Lung (tissue), 12 donors: ENCODE data around the gene SYP. TPM values are rescaled to one million over a fixed set of nuclear protein-coding genes. Genes with fewer than 3 reads are reported as not detected.

Source experiments
- ATAC-seq: fragments of 200-7000 bp; cut with Tn5 transposase; one replicate; pipeline ENCODE4 v1.9.1; 2020; ENCODE audit warnings: moderate number of reproducible peaks; ENCODE audit not compliant: insufficient read depth, low FRiP score
- DNase-seq, 3 donors: peaks; one replicate each; pipeline ENCODE4 v3.0.0-alpha.2; 2013 to 2017
- H3K27ac ChIP-seq, 2 donors: one replicate each; pipeline ENCODE4 v1.5.1; 2013; ENCODE audit warnings: mild to moderate bottlenecking in 2 of 2, moderate library complexity in 2 of 2, control low read depth in 1 of 2, inconsistent platforms in 1 of 2, low read depth in 1 of 2, low read length in 1 of 2
- H3K27me3 ChIP-seq, 3 donors: one replicate each; pipeline ENCODE4 v1.5.1; 2013; ENCODE audit warnings: low read length in 2 of 3; ENCODE audit not compliant: control insufficient read depth in 3 of 3, insufficient read depth in 3 of 3
- H3K36me3 ChIP-seq, 4 donors: one replicate each; pipeline ENCODE4 v1.5.1; 2013; ENCODE audit warnings: low read length in 4 of 4, mild to moderate bottlenecking in 1 of 4, moderate library complexity in 1 of 4; ENCODE audit not compliant: control insufficient read depth in 4 of 4, insufficient read depth in 4 of 4
- H3K4me1 ChIP-seq, 5 donors: one replicate each; pipeline ENCODE4 v1.5.1; 2013; ENCODE audit warnings: low read length in 5 of 5, mild to moderate bottlenecking in 2 of 5, moderate library complexity in 1 of 5; ENCODE audit not compliant: control insufficient read depth in 5 of 5, insufficient read depth in 5 of 5
- H3K4me3 ChIP-seq: one replicate; pipeline ENCODE4 v1.5.1; 2013; ENCODE audit warnings: mild to moderate bottlenecking, control low read depth, moderate library complexity
- H3K9ac ChIP-seq, 2 donors: one replicate each; pipeline ENCODE4 v1.5.1; 2013; ENCODE audit warnings: low read length in 2 of 2, control low read depth in 1 of 2; ENCODE audit not compliant: insufficient read depth in 1 of 2
- H3K9me3 ChIP-seq, 4 donors: one replicate each; pipeline ENCODE4 v1.5.1; 2013; ENCODE audit warnings: low read length in 3 of 4, mild to moderate bottlenecking in 1 of 4, moderate library complexity in 1 of 4; ENCODE audit not compliant: control insufficient read depth in 4 of 4, insufficient read depth in 3 of 4
- WGBS, 2 donors: extraction: QIAGEN DNeasy Blood & Tissue Kit; methylation state at CpG; one replicate each; pipeline ENCODE4 v1.1.7; 2013; 5-methylcytosine and 5-hydroxymethylcytosine counted together
- polyA plus RNA-seq, 2 donors: library from polyadenylated mRNA; stranded (reverse); fragments of 200-250 nt; gene quantifications; one replicate each; pipeline ENCODE4 v1.2.1, GENCODE V29; 2013
- total RNA-seq, 2 donors: library from RNA; depleted of rRNA in 1 of 2; stranded (reverse); fragments of >200 nt in 1 of 2; gene quantifications; one replicate each; pipeline ENCODE4 v1.2.1, GENCODE V29; 2014 to 2021
- TF ChIP-seq, protein P1 (sequence below): IDR thresholded peaks from 2 replicates; pipeline ENCODE4 v1.5.1; 2012; ENCODE audit warnings: mild to moderate bottlenecking; ENCODE audit errors: control extremely low read depth, extremely low read depth
- donor health status: control.
- donor health status: control.
- donor health status: Bipolar disorder and iron deficiency.
- donor health status: healthy.
- donor health status: DM: yes; HTN: yes; CAD: no.

SYP gene
- total and polyA plus RNA-seq, 4 donors = 3.2 to 5.6 (median 4.9) TPM

DNA sequence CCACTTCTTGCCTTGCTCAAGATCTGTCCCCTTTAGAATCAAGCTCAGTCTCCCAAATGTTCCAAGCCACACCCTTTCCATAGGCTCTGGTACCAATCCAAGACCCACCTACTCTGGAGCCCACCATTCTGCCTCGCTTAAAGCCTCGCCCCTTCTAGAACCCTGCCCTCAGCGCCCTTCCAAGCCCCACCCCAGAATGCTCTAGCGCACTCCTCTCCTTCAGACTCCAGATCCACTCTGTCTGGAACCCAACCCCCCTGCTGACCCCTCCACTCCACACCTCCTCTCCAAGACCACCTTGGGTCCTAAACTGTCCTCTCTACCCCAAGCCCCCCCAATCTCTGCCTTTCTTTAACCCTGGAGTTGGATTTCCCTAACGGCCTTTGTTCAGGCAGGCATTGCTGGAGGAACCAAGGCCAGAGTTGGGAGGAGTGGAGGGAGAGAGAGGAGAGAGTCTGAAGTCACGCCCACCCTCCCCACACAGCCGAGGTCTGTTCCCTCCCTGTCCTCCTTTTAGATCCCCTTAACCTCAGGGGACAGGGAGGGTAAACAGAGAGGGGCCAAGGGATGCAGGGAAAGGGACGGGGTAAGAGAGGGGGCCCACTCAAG, 11.4 kb downstream of the SYP start:
- H3K36me3 ChIP-seq = no peaks in the 10 kb centered on the region
- DNase-seq = no peak
- TF ChIP-seq, protein P1, sequence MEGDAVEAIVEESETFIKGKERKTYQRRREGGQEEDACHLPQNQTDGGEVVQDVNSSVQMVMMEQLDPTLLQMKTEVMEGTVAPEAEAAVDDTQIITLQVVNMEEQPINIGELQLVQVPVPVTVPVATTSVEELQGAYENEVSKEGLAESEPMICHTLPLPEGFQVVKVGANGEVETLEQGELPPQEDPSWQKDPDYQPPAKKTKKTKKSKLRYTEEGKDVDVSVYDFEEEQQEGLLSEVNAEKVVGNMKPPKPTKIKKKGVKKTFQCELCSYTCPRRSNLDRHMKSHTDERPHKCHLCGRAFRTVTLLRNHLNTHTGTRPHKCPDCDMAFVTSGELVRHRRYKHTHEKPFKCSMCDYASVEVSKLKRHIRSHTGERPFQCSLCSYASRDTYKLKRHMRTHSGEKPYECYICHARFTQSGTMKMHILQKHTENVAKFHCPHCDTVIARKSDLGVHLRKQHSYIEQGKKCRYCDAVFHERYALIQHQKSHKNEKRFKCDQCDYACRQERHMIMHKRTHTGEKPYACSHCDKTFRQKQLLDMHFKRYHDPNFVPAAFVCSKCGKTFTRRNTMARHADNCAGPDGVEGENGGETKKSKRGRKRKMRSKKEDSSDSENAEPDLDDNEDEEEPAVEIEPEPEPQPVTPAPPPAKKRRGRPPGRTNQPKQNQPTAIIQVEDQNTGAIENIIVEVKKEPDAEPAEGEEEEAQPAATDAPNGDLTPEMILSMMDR = no peak
- no peak overlapping the region for H3K4me3 ChIP-seq
- peaks cover 0 to 6% (median 0%) of the 10 kb centered on the region in 5 donors for H3K4me1 ChIP-seq
- no peaks in the 10 kb centered on the region for H3K27me3 ChIP-seq
- H3K27ac ChIP-seq = no peak overlapping the region
- 69 to 79% methylated on average over 8 of the region's 8 CpGs for WGBS, 2 donors
- H3K9ac ChIP-seq = no peak overlapping the region
- no peak for ATAC-seq
- peaks cover 0 to 2% (median 0%) of the 10 kb centered on the region in 4 donors for H3K9me3 ChIP-seq

DNA sequence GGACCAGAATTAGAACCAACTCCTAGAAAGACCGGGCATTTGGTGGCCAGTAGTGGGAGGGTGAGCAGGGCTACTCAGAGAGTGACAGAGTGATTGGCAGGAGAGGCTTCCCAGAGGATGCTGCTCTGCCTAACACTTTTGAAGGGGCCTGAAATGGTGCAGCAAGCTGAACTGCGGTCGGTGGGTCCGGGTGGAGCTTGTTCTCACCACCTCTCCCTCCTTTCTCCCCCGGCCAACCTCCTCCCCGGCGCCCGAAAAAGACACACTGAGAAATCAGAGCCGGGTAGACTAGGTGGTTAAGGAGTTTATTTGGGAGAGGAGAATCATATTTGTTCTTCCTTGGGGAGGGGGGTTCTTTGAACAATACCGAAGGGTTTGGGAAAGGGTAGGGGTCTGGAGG, 12.5 kb downstream of the SYP start:
- no peak for DNase-seq
- peaks cover 0 to 2% (median 0%) of the 10 kb centered on the region in 4 donors for H3K9me3 ChIP-seq
- no peak overlapping the region for H3K4me3 ChIP-seq
- no peaks in the 10 kb centered on the region for H3K27me3 ChIP-seq
- H3K36me3 ChIP-seq = peaks cover 0 to 2% (median 0%) of the 10 kb centered on the region in 4 donors
- H3K9ac ChIP-seq = no peak overlapping the region
- no peak overlapping the region for H3K27ac ChIP-seq
- TF ChIP-seq, protein P1 = no peak
- H3K4me1 ChIP-seq = peaks cover 0 to 6% (median 0%) of the 10 kb centered on the region in 5 donors
- no peak for ATAC-seq
- 78 to 92% methylated on average over 10 of the region's 10 CpGs for WGBS, 2 donors

DNA sequence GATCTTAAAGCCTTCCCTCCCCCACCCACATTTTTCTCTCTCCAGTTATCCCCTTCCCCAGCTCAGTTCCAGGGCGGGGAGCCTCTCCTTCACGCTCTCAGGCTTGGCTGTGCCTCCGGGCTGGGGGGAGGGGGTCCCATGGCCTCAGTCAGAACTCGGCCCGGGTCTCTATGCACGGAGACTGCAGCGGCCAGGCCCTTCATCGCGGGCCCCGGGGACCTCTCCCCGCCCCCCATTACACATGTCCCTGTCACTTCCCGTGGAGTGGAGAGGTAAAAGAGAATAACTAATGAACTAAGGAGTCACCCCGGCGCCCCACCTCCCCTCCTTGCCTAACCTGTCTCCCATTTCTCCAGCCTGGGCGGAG, 13.0 kb downstream of the SYP start:
- Histone ChIP-seq H3K36me3 (peaks cover 0 to 5% (median 0%) of the 10 kb centered on the region in 4 donors), H3K27me3 (no peaks in the 10 kb centered on the region), H3K9me3 (peaks cover 0 to 2% (median 0%) of the 10 kb centered on the region in 4 donors), H3K9ac (no peak overlapping the region), H3K4me1 (peaks cover 0 to 6% (median 0%) of the 10 kb centered on the region in 5 donors), H3K27ac (no peak overlapping the region), H3K4me3 (no peak overlapping the region)
- WGBS, 2 donors = 69 to 79% methylated on average over 11 to 15 of the region's 15 CpGs
- TF ChIP-seq, protein P1 = no peak
- no peak for ATAC-seq
- no peak for DNase-seq
